ENCODE results near the gene RPA3.

Gene RPA3

GRCh38 chr7:7731732-7732131, 13.3 kb upstream of the RPA3 start:
- DNase-seq, result no peak

- DNase-seq, result no peak
Observed at GRCh38 chr7:7720750-7721621, 2.6 kb upstream of the RPA3 start.

GRCh38 chr7:7720193-7720592, 1.8 kb upstream of the RPA3 start:
- no peak for DNase-seq

DNA sequence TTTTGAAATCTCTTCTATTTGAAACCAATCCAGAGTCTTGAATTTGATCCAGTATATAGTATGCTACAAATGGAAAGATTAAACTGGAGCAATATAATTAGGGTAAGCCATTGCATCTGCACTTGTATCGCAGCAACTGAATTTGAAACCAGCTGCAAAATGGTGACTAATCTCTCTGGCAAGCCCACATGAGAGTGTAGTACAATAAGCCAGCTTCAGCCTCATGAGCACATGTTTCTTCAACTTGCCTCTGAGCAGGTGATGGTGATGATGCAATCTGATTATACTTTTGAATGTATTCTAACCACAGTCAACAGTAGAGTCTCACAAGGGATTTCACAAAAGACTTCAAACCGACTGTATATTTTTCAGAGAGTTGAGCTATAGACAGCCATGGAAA, 829 bp upstream of the RPA3 start:
- DNase-seq, result no peak

GRCh38 chr7:7713730-7714129, 4.7 kb downstream of the RPA3 start:
- no peak for DNase-seq

- DNase-seq, result no peak
Observed at GRCh38 chr7:7710469-7710868, 7.9 kb downstream of the RPA3 start.

DNA sequence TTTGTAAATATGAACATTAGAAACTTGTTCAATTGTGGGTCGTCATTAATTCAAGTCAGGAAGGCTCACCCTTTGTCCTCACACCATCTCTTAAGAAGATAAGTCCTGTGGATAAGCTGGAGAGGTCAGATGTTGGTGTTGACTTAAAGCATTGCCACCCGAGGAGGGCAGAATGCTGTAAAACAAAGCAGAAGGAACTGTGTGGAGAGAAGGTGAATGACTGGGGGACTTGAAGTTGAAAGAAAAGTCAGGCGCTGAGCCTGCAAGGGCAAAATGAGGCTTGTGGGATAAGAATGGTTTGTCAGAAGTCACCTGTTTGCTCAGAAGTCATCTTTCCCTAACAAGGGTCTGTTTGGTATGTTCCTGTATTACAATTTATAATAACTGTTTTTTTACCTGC, 9.1 kb downstream of the RPA3 start:
- DNase-seq, result no peak

- DNase-seq, result no peak
Observed at GRCh38 chr7:7707806-7708205, 10.6 kb downstream of the RPA3 start.

DNA sequence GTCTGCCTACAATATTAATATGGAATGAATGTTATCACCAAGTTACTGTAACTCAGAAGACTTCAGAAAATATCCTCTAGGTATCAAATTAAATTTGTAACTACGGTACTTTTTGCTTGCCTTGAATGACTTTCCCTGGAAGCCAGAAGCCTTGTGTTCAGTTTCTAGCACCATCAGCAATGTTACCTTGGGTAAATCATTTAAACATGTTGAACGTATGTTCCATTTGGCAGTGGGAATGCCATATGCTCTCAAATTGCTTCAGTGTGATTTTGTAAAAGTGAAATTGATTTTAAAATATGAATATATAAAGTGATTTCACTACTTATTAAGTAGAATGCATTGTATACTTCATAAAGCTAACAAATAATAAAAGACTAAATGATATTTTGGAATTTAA, 11.2 kb downstream of the RPA3 start:
- no peak for DNase-seq

GRCh38 chr7:7706556-7707172, 11.7 kb downstream of the RPA3 start:
- no peak for DNase-seq

GRCh38 chr7:7706101-7706511, 12.3 kb downstream of the RPA3 start:
- DNase-seq, result no peak

DNA sequence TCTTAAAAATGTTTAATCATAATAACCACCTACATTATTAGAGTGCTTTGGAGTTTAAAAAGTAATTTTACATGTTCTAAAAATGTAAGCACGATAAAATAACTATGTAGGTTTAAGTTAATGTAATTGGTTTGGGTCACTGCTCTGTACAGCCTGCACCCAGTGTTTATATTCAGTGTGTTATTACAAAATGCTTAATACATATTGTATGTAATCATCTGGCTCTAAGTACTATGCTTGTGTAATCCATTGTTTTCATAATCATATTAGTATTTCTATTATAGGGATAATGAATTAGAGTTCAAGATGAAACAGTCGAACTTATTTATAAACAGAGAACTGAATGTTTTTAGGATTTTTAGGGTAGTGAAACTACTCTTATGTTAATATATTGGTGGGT, 13.1 kb downstream of the RPA3 start:
- no peak for DNase-seq

DNA sequence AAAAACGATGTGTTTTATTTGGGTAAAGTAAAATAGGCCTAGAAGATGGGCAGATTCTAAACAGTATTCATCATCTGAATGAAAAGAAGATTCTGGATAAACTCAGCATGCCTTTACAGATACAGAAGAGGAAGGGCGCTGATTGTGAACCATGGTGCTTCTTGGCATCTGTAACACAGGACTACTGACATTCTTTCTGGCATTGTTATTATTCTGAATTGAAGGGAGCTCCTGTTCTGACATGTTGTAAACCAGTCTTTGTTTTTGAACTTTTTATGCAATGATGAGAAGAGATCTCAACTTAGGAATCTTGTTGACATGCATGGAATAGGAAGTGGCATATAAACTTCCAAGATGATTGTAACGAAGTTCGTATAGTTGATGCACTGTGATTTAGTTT, 13.5 kb downstream of the RPA3 start:
- DNase-seq, result no peak

GRCh38 chr7:7703427-7703826, 15.0 kb downstream of the RPA3 start:
- no peak for DNase-seq

GRCh38 chr7:7702826-7703225, 15.6 kb downstream of the RPA3 start:
- no peak for DNase-seq

- no peak for DNase-seq
Observed at GRCh38 chr7:7701527-7701926, 16.9 kb downstream of the RPA3 start.

DNA sequence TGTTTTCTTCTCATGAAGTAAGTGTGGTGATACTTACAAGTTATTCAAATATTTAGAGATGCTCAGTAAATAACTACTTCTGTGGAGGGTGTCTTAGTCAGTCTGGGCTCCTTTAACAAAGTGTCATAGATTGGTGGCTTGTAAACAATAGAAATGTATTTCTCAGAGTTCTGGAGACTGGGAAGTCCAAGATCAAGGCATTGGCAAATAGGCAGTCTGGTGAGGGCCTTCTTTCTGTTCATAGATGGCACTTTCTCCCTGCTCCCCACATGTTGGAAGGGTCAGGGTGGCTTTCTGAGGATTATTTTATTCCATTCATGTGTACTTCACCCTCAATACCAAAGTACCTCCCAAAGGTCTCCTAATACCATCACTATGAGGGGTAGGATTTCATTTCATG, 18.4 kb downstream of the RPA3 start:
- DNase-seq, result no peak

GRCh38 chr7:7699380-7699779, 19.0 kb downstream of the RPA3 start:
- DNase-seq, result no peak

DNA sequence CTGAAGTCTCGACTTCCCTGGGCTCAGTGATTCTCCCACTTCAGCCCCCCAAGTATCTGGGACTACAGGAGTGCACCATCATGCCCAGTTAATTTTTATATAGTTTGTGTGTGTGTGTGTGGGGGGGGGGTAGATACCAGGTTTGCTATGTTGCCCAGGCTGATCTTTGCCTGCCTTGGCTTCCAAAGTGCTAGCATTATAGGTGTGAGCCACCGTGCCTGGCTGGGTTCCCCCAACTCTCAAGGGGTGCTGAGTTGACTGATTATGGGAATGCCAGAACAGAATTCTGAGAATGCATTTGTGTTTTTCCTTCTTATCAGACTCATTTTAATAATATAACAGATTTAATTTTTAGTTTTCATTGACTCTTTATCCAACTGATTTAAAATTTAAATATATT, 19.5 kb downstream of the RPA3 start:
- DNase-seq, result no peak

- DNase-seq, result no peak
Observed at GRCh38 chr7:7696458-7697119, 21.8 kb downstream of the RPA3 start.

DNA sequence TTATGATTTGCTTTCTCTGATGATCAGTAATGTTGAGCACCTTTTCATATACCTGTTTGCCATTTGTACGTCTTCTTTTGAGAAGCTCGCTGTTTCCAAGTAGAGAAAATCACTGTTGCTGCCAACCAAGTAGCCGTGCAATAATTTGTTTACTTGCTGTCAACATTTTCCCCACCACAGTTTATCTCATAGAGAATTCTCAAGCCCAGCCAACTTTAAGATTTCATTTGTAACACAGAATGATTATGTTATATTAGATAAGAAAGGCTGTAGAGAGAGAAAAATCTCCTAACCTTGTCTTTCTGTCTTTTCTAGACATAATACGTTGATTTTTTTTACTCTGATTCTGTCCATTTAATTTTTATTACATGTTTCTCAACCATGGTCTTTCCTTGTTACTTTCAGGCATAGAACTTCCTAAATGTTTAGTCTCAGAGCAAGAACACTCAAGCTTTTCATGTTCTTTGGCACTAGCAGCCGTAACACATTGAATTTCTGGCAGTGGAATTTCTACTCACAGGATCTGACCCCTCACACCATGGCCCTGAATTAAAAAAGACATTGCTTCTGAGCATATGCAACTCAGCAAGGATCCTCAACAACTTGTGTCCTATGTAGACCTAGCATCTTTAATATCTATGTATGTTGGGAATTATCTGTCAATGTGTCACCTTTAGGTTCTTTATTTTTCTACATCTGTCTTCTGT, 23.1 kb downstream of the RPA3 start:
- DNase-seq, result no peak

GRCh38 chr7:7694542-7694941, 23.9 kb downstream of the RPA3 start:
- DNase-seq, result no peak

- no peak for DNase-seq
Observed at GRCh38 chr7:7693881-7694280, 24.5 kb downstream of the RPA3 start.

DNA sequence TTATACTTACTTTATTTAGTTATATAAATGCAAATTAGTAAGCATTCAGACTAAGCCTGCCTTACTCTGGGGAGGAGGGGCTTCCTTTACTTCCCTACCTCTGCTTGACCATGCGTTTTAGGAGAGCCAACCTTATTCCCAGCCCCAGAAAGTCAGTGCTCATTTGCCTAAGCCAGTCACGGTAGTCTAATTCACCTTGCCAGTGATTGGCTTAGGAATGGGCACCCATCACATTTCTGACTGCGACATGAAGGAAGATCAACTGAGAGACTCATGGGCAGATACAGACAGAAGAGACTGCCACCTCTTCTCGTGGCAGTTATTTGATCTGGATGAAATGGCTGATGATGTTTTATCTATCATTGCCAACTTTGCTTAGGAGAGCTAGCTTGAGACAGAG, 29.5 kb downstream of the RPA3 start:
- DNase-seq, result no peak
